Heart right ventricle (tissue), 16 donors: ENCODE measurements around the gene IFITM2. TPM values are rescaled to one million over a fixed set of nuclear protein-coding genes. Genes with fewer than 3 reads are reported as not detected.
A peak's percentile ranks its signal among the peaks of the same experiment; 100 is the strongest.

ENCODE experiments used
- ATAC-seq, 8 donors: fragments of 200-7000 bp; cut with Tn5 transposase; one replicate each; pipeline ENCODE4 v1.9.1; 2020; ENCODE audit warnings: mild to moderate bottlenecking in 8 of 8, moderate library complexity in 8 of 8, moderate number of reproducible peaks in 1 of 8
- DNase-seq, 2 donors: peaks; one replicate each; pipeline ENCODE4 v3.0.0-alpha.2; 2020
- H3K27ac ChIP-seq, 10 donors: fragments of 200-600 bp; sonication (generic) in 2 of 10; one replicate each; pipeline versions ENCODE4 v1.5.0 to v1.8.0; 2020 to 2022; ENCODE audit warnings: mild to moderate bottlenecking in 3 of 10
- H3K27me3 ChIP-seq, 7 donors: fragments of 200-600 bp; one replicate each; pipeline ENCODE4 v1.8.0; 2021 to 2022; ENCODE audit warnings: mild to moderate bottlenecking in 2 of 7
- H3K36me3 ChIP-seq, 9 donors: fragments of 200-600 bp; sonication (generic) in 1 of 9; one replicate each; pipeline versions ENCODE4 v1.5.0 to v1.8.0; 2020 to 2022; ENCODE audit warnings: mild to moderate bottlenecking in 2 of 9
- H3K4me1 ChIP-seq, 9 donors: fragments of 200-600 bp; sonication (generic) in 1 of 9; one replicate each; pipeline versions ENCODE4 v1.5.0 to v1.8.0; 2020 to 2022; ENCODE audit warnings: mild to moderate bottlenecking in 4 of 9
- H3K4me3 ChIP-seq, 10 donors: fragments of 200-600 bp; sonication (generic) in 2 of 10; one replicate each; pipeline versions ENCODE4 v1.5.0 to v1.8.0; 2020 to 2022; ENCODE audit warnings: mild to moderate bottlenecking in 7 of 10, moderate library complexity in 2 of 10
- H3K9me3 ChIP-seq, 11 donors: fragments of 200-600 bp in 10 of 11; sonication (generic) in 2 of 11; one replicate each; pipeline versions ENCODE4 v1.5.0 to v1.8.0; 2013 to 2022; ENCODE audit warnings: mild to moderate bottlenecking in 2 of 11, control low read depth in 1 of 11, moderate library complexity in 1 of 11
- WGBS, 2 donors: extraction: QIAGEN DNeasy Blood & Tissue Kit; methylation state at CpG; one replicate each; pipeline ENCODE4 v1.1.7; 2013; ENCODE audit warnings: inconsistent platforms in 1 of 2; 5-methylcytosine and 5-hydroxymethylcytosine counted together
- intact Hi-C, 10 donors: fragments of 100-400 bp; cut with DNase I; formaldehyde crosslinking; loops; one replicate each; pipeline versions ENCODE4 v1.11.1 to v1.14.2; 2022
- polyA plus RNA-seq, 2 donors: library from polyadenylated mRNA; stranded (reverse); fragments of 200-250 nt; gene quantifications; one replicate each; pipeline ENCODE4 v1.2.3, GENCODE V29; 2013
- total RNA-seq, 10 donors: library from RNA; stranded (reverse); fragmentation: NEBNext Ultra II Directional in 3 of 10; extraction: Animal tissue kit (Norgen Biotek cat#: 25700) in 3 of 10; gene quantifications; one replicate each; pipeline versions ENCODE4 v1.2.1 to v1.2.4, GENCODE V29; 2021 to 2023
- TF ChIP-seq, protein P1 (sequence below), 9 donors: fragments of 200-600 bp; sonication (generic) in 2 of 9; IDR thresholded peaks; one replicate each; pipeline versions ENCODE4 v1.5.0 to v1.8.0; 2021 to 2022; ENCODE audit warnings: antibody characterized with exemption in 9 of 9, mild to moderate bottlenecking in 5 of 9, moderate library complexity in 1 of 9
- donor health status: Arrhythmogenic right ventricular cardiomyopathy.
- donor health status: ischemic (EF 13 %, LVEDD 7.1; RV severe dilation, severe dysfunction).
- donor health status: healthy with polysubstance abuse.
- donor health status: DM: no; HTN: yes; CAD: no.
- donor health status: DM: no; HTN: no; CAD: no.
- donor health status: ischemic (EF 25% LVEDD 6.9; RV normal size, moderate dysfunction).
- donor health status: ischemic (EF 25% LVEDD 5.7; RV mildly dilated, moderate dysfunction).
- donor health status: healthy.
- donor health status: DM: yes; HTN: yes; CAD: no.
- donor health status: Ischemic cardiomyopathy.
- donor health status: ischemic (EF 35%, LVEDD 5.7; RV mildly dilated, moderate dysfunction).
- donor health status: nonischemic (EF 11% LVEDD 7.7; RV severe dilation, severe dysfunction).
- donor health status: DM: yes; HTN: yes; CAD: no.
- donor health status: PGD.
- donor health status: ischemic (EF 29% LVEDD 5.4; RV normal size, mild dysfunction).
- donor health status: nonischemic (EF 23%, LVEDD 6.1; RV moderate dilation, normal function).

The IFITM2 gene
- total and polyA plus RNA-seq, 12 donors = 57.2 to 843 (median 163) TPM

- H3K27ac ChIP-seq = peak overlapping the region in 1 of 10 donors; percentile 61
- H3K36me3 ChIP-seq = no peaks in the 10 kb centered on the region
- TF ChIP-seq, protein P1, sequence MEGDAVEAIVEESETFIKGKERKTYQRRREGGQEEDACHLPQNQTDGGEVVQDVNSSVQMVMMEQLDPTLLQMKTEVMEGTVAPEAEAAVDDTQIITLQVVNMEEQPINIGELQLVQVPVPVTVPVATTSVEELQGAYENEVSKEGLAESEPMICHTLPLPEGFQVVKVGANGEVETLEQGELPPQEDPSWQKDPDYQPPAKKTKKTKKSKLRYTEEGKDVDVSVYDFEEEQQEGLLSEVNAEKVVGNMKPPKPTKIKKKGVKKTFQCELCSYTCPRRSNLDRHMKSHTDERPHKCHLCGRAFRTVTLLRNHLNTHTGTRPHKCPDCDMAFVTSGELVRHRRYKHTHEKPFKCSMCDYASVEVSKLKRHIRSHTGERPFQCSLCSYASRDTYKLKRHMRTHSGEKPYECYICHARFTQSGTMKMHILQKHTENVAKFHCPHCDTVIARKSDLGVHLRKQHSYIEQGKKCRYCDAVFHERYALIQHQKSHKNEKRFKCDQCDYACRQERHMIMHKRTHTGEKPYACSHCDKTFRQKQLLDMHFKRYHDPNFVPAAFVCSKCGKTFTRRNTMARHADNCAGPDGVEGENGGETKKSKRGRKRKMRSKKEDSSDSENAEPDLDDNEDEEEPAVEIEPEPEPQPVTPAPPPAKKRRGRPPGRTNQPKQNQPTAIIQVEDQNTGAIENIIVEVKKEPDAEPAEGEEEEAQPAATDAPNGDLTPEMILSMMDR (IDR thresholded peaks at IDR 0.05) = no peak
- intact Hi-C loops = no loop called here
- H3K4me3 ChIP-seq = peak overlapping the region in 9 of 10 donors; percentile 19 to 46 (median 29)
- peaks cover 0 to 3% (median 0%) of the 10 kb centered on the region in 11 donors for H3K9me3 ChIP-seq
- DNase-seq (peak; percentile 5 to 24), ATAC-seq (peak in 7 of 8 donors; percentile 7 to 53 (median 44))
- peaks cover 5 to 35% (median 26%) of the 10 kb centered on the region in 9 donors for H3K4me1 ChIP-seq
- WGBS, 2 donors = 3 to 4% methylated on average over 77 to 85 of the region's 85 CpGs
- H3K27me3 ChIP-seq = peaks cover 33 to 96% (median 82%) of the 10 kb centered on the region in 7 donors
These were observed 27.5 kb upstream of the IFITM2 start for GRCh38 chr11:279966-280705.

DNA sequence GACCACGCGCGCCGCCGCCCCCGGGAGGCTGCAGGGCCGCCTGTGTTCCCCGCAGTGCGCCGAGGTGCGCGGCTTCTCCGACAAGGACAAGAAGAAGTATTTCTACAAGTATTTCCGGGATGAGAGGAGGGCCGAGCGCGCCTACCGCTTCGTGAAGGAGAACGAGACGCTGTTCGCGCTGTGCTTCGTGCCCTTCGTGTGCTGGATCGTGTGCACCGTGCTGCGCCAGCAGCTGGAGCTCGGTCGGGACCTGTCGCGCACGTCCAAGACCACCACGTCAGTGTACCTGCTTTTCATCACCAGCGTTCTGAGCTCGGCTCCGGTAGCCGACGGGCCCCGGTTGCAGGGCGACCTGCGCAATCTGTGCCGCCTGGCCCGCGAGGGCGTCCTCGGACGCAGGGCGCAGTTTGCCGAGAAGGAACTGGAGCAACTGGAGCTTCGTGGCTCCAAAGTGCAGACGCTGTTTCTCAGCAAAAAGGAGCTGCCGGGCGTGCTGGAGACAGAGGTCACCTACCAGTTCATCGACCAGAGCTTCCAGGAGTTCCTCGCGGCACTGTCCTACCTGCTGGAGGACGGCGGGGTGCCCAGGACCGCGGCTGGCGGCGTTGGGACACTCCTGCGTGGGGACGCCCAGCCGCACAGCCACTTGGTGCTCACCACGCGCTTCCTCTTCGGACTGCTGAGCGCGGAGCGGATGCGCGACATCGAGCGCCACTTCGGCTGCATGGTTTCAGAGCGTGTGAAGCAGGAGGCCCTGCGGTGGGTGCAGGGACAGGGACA lies 26.7 kb upstream of the IFITM2 start:
- H3K4me1 ChIP-seq = peaks cover 5 to 35% (median 26%) of the 10 kb centered on the region in 9 donors
- peaks cover 33 to 99% (median 88%) of the 10 kb centered on the region in 7 donors for H3K27me3 ChIP-seq
- H3K27ac ChIP-seq = peak overlapping the region in 1 of 10 donors; percentile 61
- WGBS, 2 donors = 9 to 11% methylated on average over 74 to 79 of the region's 79 CpGs
- peak overlapping the region in 7 of 10 donors; percentile 19 to 46 (median 33) for H3K4me3 ChIP-seq
- ATAC-seq (peak in 1 of 8 donors; percentile 18), DNase-seq (peak in 1 of 2 donors; percentile 3)
- TF ChIP-seq, protein P1 (IDR thresholded peaks at IDR 0.05) = no peak
- no peaks in the 10 kb centered on the region for H3K36me3 ChIP-seq
- intact Hi-C loops = no loop called here
- peaks cover 0 to 3% (median 0%) of the 10 kb centered on the region in 11 donors for H3K9me3 ChIP-seq

- intact Hi-C loops = no loop called here
- H3K27me3 ChIP-seq = peaks cover 33 to 98% (median 94%) of the 10 kb centered on the region in 7 donors
- H3K4me1 ChIP-seq = peaks cover 5 to 35% (median 26%) of the 10 kb centered on the region in 9 donors
- WGBS, 2 donors = 37 to 38% methylated on average over 26 of the region's 26 CpGs
- peak overlapping the region in 1 of 10 donors; percentile 61 for H3K27ac ChIP-seq
- H3K4me3 ChIP-seq = peak overlapping the region in 3 of 10 donors; percentile 33 to 46 (median 44)
- H3K36me3 ChIP-seq = no peaks in the 10 kb centered on the region
- H3K9me3 ChIP-seq = no peaks in the 10 kb centered on the region
- ATAC-seq = no peak
- DNase-seq = peak in 1 of 2 donors; percentile 1
- TF ChIP-seq, protein P1 (IDR thresholded peaks at IDR 0.05) = no peak
These were observed 26.0 kb upstream of the IFITM2 start for GRCh38 chr11:281486-282161.

GRCh38 chr11:282171-282570 lies 25.4 kb upstream of the IFITM2 start:
- Histone ChIP-seq H3K4me1 (peaks cover 5 to 35% (median 26%) of the 10 kb centered on the region in 9 donors), H3K4me3 (peak overlapping the region in 1 of 10 donors; percentile 44), H3K9me3 (no peaks in the 10 kb centered on the region), H3K27ac (no peak overlapping the region), H3K27me3 (peaks cover 33 to 96% (median 92%) of the 10 kb centered on the region in 7 donors), H3K36me3 (no peaks in the 10 kb centered on the region)
- no peak for DNase-seq
- intact Hi-C loops = no loop called here
- no peak for ATAC-seq
- TF ChIP-seq, protein P1 (IDR thresholded peaks at IDR 0.05) = no peak
- 63 to 65% methylated on average over 4 of the region's 4 CpGs for WGBS, 2 donors
